H1 (cell line): Measurements from ENCODE around the gene HOXA10. TPM values are rescaled to one million over a fixed set of nuclear protein-coding genes. Genes with fewer than 3 reads are reported as not detected.

Experiments used
- CTCF ChIA-PET: fragments of 300-600 bp; sonication (Branson Sonifier 250); formaldehyde crosslinking; loops from one replicate; lab custom pipeline; 2021; ENCODE audit not compliant: partially characterized antibody; lab: Charles Lee
- POLR2A ChIA-PET: fragments of 300-600 bp; sonication (Branson Sonifier 250); formaldehyde crosslinking; loops from one replicate; lab custom pipeline; 2021; ENCODE audit warnings: inconsistent platforms; ENCODE audit not compliant: partially characterized antibody; lab: Charles Lee
- DNase-seq, 2 experiments: peaks; one replicate each; pipeline versions ENCODE4 v3.0.0 to v3.0.0-alpha.2; 2010 to 2022; ENCODE audit warnings: low spot score in 2 of 2, low read depth in 1 of 2, mixed read lengths in 1 of 2
- FAIRE-seq: peaks from 2 replicates; lab custom pipeline; 2011; peaks lifted over from hg19 to GRCh38; lab: Jason Lieb, UNC
- H2AFZ ChIP-seq: 2 replicates; pipeline ENCODE4 v1.8.1; 2012; ENCODE audit warnings: low read length, inconsistent platforms
- H2AK5ac ChIP-seq: 2 replicates; pipeline ENCODE4 v1.6.1; 2013; ENCODE audit warnings: low read depth, low read length
- H2BK120ac ChIP-seq: replicated peaks from 2 replicates; pipeline ENCODE3; 2013; ENCODE audit warnings: low read depth, low read length, inconsistent platforms
- H2BK12ac ChIP-seq: 2 replicates; pipeline ENCODE4 v1.6.1; 2013; ENCODE audit warnings: low read depth, low read length
- H2BK15ac ChIP-seq: 2 replicates; pipeline ENCODE4 v1.6.1; 2013; ENCODE audit warnings: low read length
- H2BK20ac ChIP-seq: 2 replicates; pipeline ENCODE4 v1.6.1; 2013; ENCODE audit warnings: low read length
- H2BK5ac ChIP-seq: 2 replicates; pipeline ENCODE4 v1.6.1; 2013; ENCODE audit warnings: low read depth, low read length
- H3K14ac ChIP-seq: 2 replicates; pipeline ENCODE4 v1.6.1; 2013; ENCODE audit warnings: inconsistent platforms; ENCODE audit not compliant: insufficient read length
- H3K18ac ChIP-seq: 2 replicates; pipeline ENCODE4 v1.6.1; 2013; ENCODE audit warnings: low read length; ENCODE audit errors: extremely low read depth
- H3K23ac ChIP-seq: 2 replicates; pipeline ENCODE4 v1.6.1; 2013; ENCODE audit warnings: inconsistent platforms; ENCODE audit not compliant: insufficient read length
- H3K23me2 ChIP-seq: 2 replicates; pipeline ENCODE4 v1.6.1; 2013; ENCODE audit warnings: low read depth, low read length
- H3K27ac ChIP-seq: 2 replicates; pipeline ENCODE4 v1.6.1; 2011; ENCODE audit warnings: low read depth, low read length, inconsistent platforms
- H3K27me3 ChIP-seq, 4 experiments: replicated peaks in 1 of 4; 1 replicate in 1 of 4; 2 replicates in 3 of 4; pipeline versions ENCODE4 v1.6.1 to v1.8.1; 2011 to 2013; ENCODE audit warnings: low read length in 3 of 4, mild to moderate bottlenecking in 3 of 4, inconsistent platforms in 2 of 4, mixed read lengths in 2 of 4, moderate library complexity in 1 of 4; ENCODE audit not compliant: control insufficient read depth in 3 of 4, insufficient read depth in 3 of 4; ENCODE audit errors: extremely low read depth in 1 of 4
- H3K36me3 ChIP-seq, 4 experiments: 2 replicates each; pipeline versions ENCODE4 v1.6.1 to v1.8.1; 2011 to 2013; ENCODE audit warnings: mild to moderate bottlenecking in 4 of 4, low read length in 3 of 4, moderate library complexity in 2 of 4, control low read depth in 1 of 4, inconsistent platforms in 1 of 4; ENCODE audit not compliant: insufficient read depth in 4 of 4, control insufficient read depth in 2 of 4
- H3K4ac ChIP-seq: replicated peaks from 2 replicates; pipeline ENCODE3; 2013; ENCODE audit warnings: low read length, low read depth, mixed read lengths, inconsistent platforms; ENCODE audit not compliant: insufficient read length
- H3K4me1 ChIP-seq, 4 experiments: replicated peaks in 1 of 4; 1 replicate in 1 of 4; 2 replicates in 3 of 4; pipeline versions ENCODE4 v1.6.1 to v1.8.1; 2011 to 2013; ENCODE audit warnings: low read length in 3 of 4, inconsistent platforms in 2 of 4, mixed read lengths in 1 of 4; ENCODE audit not compliant: insufficient read depth in 4 of 4, control insufficient read depth in 3 of 4
- H3K4me2 ChIP-seq, 2 experiments: 2 replicates each; pipeline versions ENCODE4 v1.6.1 to v1.8.1; 2011 to 2013; ENCODE audit warnings: low read depth in 2 of 2, low read length in 2 of 2, control low read depth in 1 of 2, inconsistent platforms in 1 of 2, mild to moderate bottlenecking in 1 of 2; ENCODE audit not compliant: insufficient read depth in 1 of 2
- H3K4me3 ChIP-seq, 4 experiments: fragments of 200-600, 300-600 bp in 1 of 4; sonication (generic), shearing (Covaris generic), sonication (Bioruptor Twin) in 1 of 4; 2 replicates each; pipeline versions ENCODE4 v1.5.1 to v1.8.1; 2011 to 2016; ENCODE audit warnings: low read length in 4 of 4, low read depth in 3 of 4, control low read depth in 2 of 4, inconsistent platforms in 2 of 4, mild to moderate bottlenecking in 2 of 4, mixed read lengths in 1 of 4, moderate library complexity in 1 of 4; ENCODE audit not compliant: insufficient read depth in 2 of 4; ENCODE audit errors: extremely low read depth in 1 of 4
- H3K56ac ChIP-seq: replicated peaks from 2 replicates; pipeline ENCODE3; 2013; ENCODE audit warnings: low read depth, mild to moderate bottlenecking, mixed read lengths, low read length, inconsistent platforms; ENCODE audit not compliant: insufficient read length
- H3K79me1 ChIP-seq: 2 replicates; pipeline ENCODE4 v1.6.1; 2013; ENCODE audit warnings: low read depth, low read length, control low read depth
- H3K79me2 ChIP-seq, 2 experiments: 2 replicates each; pipeline versions ENCODE4 v1.6.1 to v1.8.1; 2012 to 2013; ENCODE audit warnings: low read length in 2 of 2, mild to moderate bottlenecking in 2 of 2, inconsistent platforms in 1 of 2; ENCODE audit not compliant: insufficient read depth in 2 of 2, control insufficient read depth in 1 of 2
- H3K9ac ChIP-seq, 4 experiments: replicated peaks in 1 of 4; 1 replicate in 1 of 4; 2 replicates in 3 of 4; pipeline versions ENCODE4 v1.6.1 to v1.8.1; 2011 to 2013; ENCODE audit warnings: low read depth in 3 of 4, low read length in 3 of 4, control low read depth in 2 of 4, mild to moderate bottlenecking in 2 of 4, moderate library complexity in 2 of 4, inconsistent platforms in 1 of 4; ENCODE audit errors: extremely low read depth in 1 of 4
- H3K9me3 ChIP-seq, 2 experiments: 2 replicates each; pipeline versions ENCODE4 v1.6.1 to v1.8.1; 2012 to 2013; ENCODE audit warnings: mild to moderate bottlenecking in 2 of 2, moderate library complexity in 2 of 2, control low read depth in 1 of 2, inconsistent platforms in 1 of 2, low read depth in 1 of 2, low read length in 1 of 2, mixed read lengths in 1 of 2; ENCODE audit not compliant: insufficient read depth in 2 of 2
- H4K20me1 ChIP-seq, 2 experiments: replicated peaks in 1 of 2; 2 replicates each; pipeline versions ENCODE3 to v1.8.1; 2011 to 2013; ENCODE audit warnings: inconsistent platforms in 2 of 2, low read length in 2 of 2, mild to moderate bottlenecking in 1 of 2; ENCODE audit not compliant: insufficient read depth in 2 of 2, control insufficient read depth in 1 of 2
- H4K5ac ChIP-seq: 2 replicates; pipeline ENCODE4 v1.6.1; 2013; ENCODE audit warnings: low read length, low read depth, mixed read lengths, inconsistent platforms; ENCODE audit not compliant: insufficient read length
- H4K8ac ChIP-seq: 2 replicates; pipeline ENCODE4 v1.8.0; 2013; ENCODE audit warnings: mild to moderate bottlenecking, moderate library complexity, low read length, inconsistent platforms; ENCODE audit not compliant: insufficient read depth; ENCODE audit errors: extremely low read depth
- H4K91ac ChIP-seq: replicated peaks from 2 replicates; pipeline ENCODE3; 2013; ENCODE audit warnings: low read length, mixed read lengths, inconsistent platforms; ENCODE audit not compliant: insufficient read length
- CBX8 ChIP-seq: fragments of 300-800, 300-1000 bp; sonication (generic); IDR thresholded peaks from 2 replicates; pipeline ENCODE4 v1.7.1; 2016; ENCODE audit warnings: low read depth, low read length, borderline replicate concordance
- E2F6 ChIP-seq: IDR thresholded peaks from 2 replicates; pipeline ENCODE4 v1.6.1; 2012; ENCODE audit warnings: inconsistent platforms
- EZH2 ChIP-seq: fragments of 200-600 bp; sonication (generic); IDR thresholded peaks from 2 replicates; pipeline ENCODE4 v1.7.1; 2012; ENCODE audit warnings: low read depth, mild to moderate bottlenecking, moderate library complexity, low read length, inconsistent platforms; ENCODE audit not compliant: severe bottlenecking
- RNF2 ChIP-seq: fragments of 200-900, 300-1000 bp; sonication (generic); IDR thresholded peaks from 2 replicates; pipeline ENCODE4 v1.7.1; 2016; ENCODE audit warnings: borderline replicate concordance, low read depth, mild to moderate bottlenecking, antibody characterized with exemption, low read length; ENCODE audit not compliant: poor library complexity, severe bottlenecking; ENCODE audit errors: missing control alignments
- SUZ12 ChIP-seq: fragments of 200-600 bp; sonication (generic); IDR thresholded peaks from 2 replicates; pipeline ENCODE4 v1.6.1; 2012; ENCODE audit warnings: mild to moderate bottlenecking, inconsistent platforms, low read length, moderate library complexity, mixed read lengths
- WGBS, 2 experiments: shearing (Covaris generic) in 1 of 2; methylation state at CpG; one replicate each; pipeline versions ENCODE4 v1.1.6 to v1.1.7; 2013 to 2015; ENCODE audit warnings: low lambda C conversion rate in 2 of 2, mixed read lengths in 2 of 2, inconsistent platforms in 1 of 2, low coverage in 1 of 2, missing lambda C conversion rate in 1 of 2; ENCODE audit not compliant: insufficient replicate concordance in 2 of 2, insufficient coverage in 1 of 2, insufficient read length in 1 of 2; ENCODE audit errors: extremely low coverage in 1 of 2, missing lambda C conversion rate in 1 of 2; 5-methylcytosine and 5-hydroxymethylcytosine counted together
- polyA plus RNA-seq, 7 experiments: library from polyadenylated mRNA; depleted of rRNA in 3 of 7; stranded (reverse) in 5 of 7; unstranded in 2 of 7; fragments of >200 nt in 5 of 7; fragments of 200-250 nt in 2 of 7; gene quantifications; 1 replicate in 5 of 7; 2 replicates in 1 of 7; 4 replicates in 1 of 7; pipeline versions ENCODE4 v1.2.1 to v1.2.3, GENCODE V29; 2011 to 2013; ENCODE audit warnings: missing spikeins in 2 of 7, mixed read lengths in 2 of 7
- total RNA-seq: library from RNA; stranded (reverse); fragmentation: NEBNext Ultra II Directional; extraction: Animal tissue kit (Norgen Biotek cat#: 25700); gene quantifications from 2 replicates; pipeline ENCODE4 v1.2.1, GENCODE V29; 2021

HOXA10 gene
- total and polyA plus RNA-seq, 2 of the 8 experiments (the other 6 are each of a cell fraction or from before 2014, with no cell fraction given), result not detected

GRCh38 chr7:27163288-27164044 is 10.7 kb downstream of the HOXA10 start:
- no peak for FAIRE-seq
- CTCF ChIA-PET, result interaction anchor here (0.8 to 4.4 kb wide), 11 partner anchors 8 to 69 kb away, joined by 3 to 80 read pairs (median 4); partner anchors contain the start of genes HOXA11, HOXA3, HOXA5 and HOXA6
- WGBS, 2 experiments, result 39% methylated on average over 24 of the region's 24 CpGs; no CpG with 5 or more reads in 1 of the 2 experiments

More at GRCh38 chr7:27163288-27164044, 10.7 kb downstream of the HOXA10 start:
- POLR2A ChIA-PET, result no interaction called here
- no peak overlapping the region for H3K4ac ChIP-seq
- H2AFZ ChIP-seq, result no peak overlapping the region
- H2BK20ac ChIP-seq, result no peak overlapping the region
- H2BK5ac ChIP-seq, result no peak overlapping the region
- H3K14ac ChIP-seq, result no peak overlapping the region
- H3K4me1 ChIP-seq, result no peaks in the 10 kb centered on the region; a peak in 4 of 7 replicates
- no peaks in the 10 kb centered on the region for H3K79me1 ChIP-seq
- no peaks in the 10 kb centered on the region for H3K23me2 ChIP-seq
- H4K20me1 ChIP-seq, result peaks cover 17 to 29% of the 10 kb centered on the region in 2 experiments
- no peak overlapping the region for H3K18ac ChIP-seq
- no peak for DNase-seq
- TF ChIP-seq E2F6 (no peak), SUZ12 (peak; percentile 25), EZH2 (peak; percentile 70), RNF2 (peak; percentile 83), CBX8 (no peak; the same call in 1 of the 2 replicates)
- no peak overlapping the region for H3K4me3 ChIP-seq
- no peak overlapping the region for H3K9ac ChIP-seq
- peaks cover 0 to 20% (median 0%) of the 10 kb centered on the region in 4 experiments; a peak in 1 of 8 replicates for H3K36me3 ChIP-seq
- H3K56ac ChIP-seq, result no peak overlapping the region
- no peak overlapping the region for H4K8ac ChIP-seq
- H3K23ac ChIP-seq, result no peak overlapping the region
- H4K5ac ChIP-seq, result no peak overlapping the region
- peaks cover 0 to 6% of the 10 kb centered on the region in 2 experiments; a peak in 1 of 4 replicates for H3K9me3 ChIP-seq
- H2BK120ac ChIP-seq, result no peak overlapping the region
- no peak overlapping the region for H4K91ac ChIP-seq
- H3K79me2 ChIP-seq, result no peaks in the 10 kb centered on the region
- no peak overlapping the region for H3K27ac ChIP-seq
- no peak overlapping the region; a peak in 1 of 4 replicates for H3K4me2 ChIP-seq
- H3K27me3 ChIP-seq, result peaks cover 98 to 100% (median 99%) of the 10 kb centered on the region in 4 experiments
- no peak overlapping the region for H2BK15ac ChIP-seq
- no peak overlapping the region for H2BK12ac ChIP-seq
- H2AK5ac ChIP-seq, result no peak overlapping the region
